ENCODE results near the gene STAM.

DNA sequence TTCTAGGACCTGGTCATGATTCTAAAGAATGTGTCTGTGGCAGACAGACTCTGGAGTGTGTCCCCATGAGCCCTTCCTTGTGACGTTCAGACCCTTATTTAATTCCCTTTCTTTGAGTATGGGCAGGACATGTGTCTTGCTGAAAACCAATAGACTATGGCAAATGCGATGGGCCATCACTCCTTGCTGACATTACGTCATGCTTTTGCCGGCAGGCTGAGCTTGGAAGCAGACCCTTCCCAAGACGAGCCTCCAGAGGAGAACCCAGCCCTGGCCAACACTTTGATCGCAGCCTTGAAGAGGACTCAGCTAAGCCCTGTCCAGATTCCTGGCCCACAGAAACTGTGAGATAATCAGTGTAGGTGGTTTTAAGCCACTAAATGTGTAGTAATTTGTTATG lies 89.7 kb downstream of the STAM start:
- TF ChIP-seq POLR2AphosphoS5 (IDR thresholded peaks at IDR 0.05; ENCODE audit: low read depth, low read length) (no peak), REST (IDR thresholded peaks at IDR 0.05; ENCODE audit: insufficient read depth in 1 of 2, low read depth in 2 of 2, low read length in 2 of 2) (no peak), SIN3A (IDR thresholded peaks at IDR 0.05; ENCODE audit: borderline replicate concordance, insufficient read depth, low read length) (no peak), TAF1 (IDR thresholded peaks at IDR 0.05; ENCODE audit: borderline replicate concordance, insufficient read depth, low read length) (no peak), FOXP2 (optimal IDR thresholded peaks at IDR 0.05; ENCODE audit: borderline replicate concordance, extremely low read depth, extremely low read length, insufficient read depth) (no peak)

Data from PFSK-1 (cell line).